Breast epithelium (tissue), 4 donors: Measurements from ENCODE around the gene GNG14. TPM values are rescaled to one million over a fixed set of nuclear protein-coding genes. Genes with fewer than 3 reads are reported as not detected.

ENCODE experiments used
- DNase-seq, 2 donors: peaks; one replicate each; pipeline ENCODE4 v3.0.0-alpha.2; 2019; ENCODE audit warnings: low spot score in 2 of 2
- H3K27ac ChIP-seq, 2 donors: fragments of 200-600 bp; sonication (generic) in 1 of 2; one replicate each; pipeline ENCODE4 v1.5.1; 2016 to 2019; ENCODE audit warnings: mild to moderate bottlenecking in 1 of 2
- H3K27me3 ChIP-seq, 2 donors: fragments of 200-600 bp; sonication (generic) in 1 of 2; one replicate each; pipeline versions ENCODE4 v1.5.1 to v1.6.0; 2017 to 2019; ENCODE audit warnings: control low read depth in 1 of 2, mild to moderate bottlenecking in 1 of 2
- H3K36me3 ChIP-seq: fragments of 200-600 bp; one replicate; pipeline ENCODE4 v1.5.1; 2019
- H3K4me1 ChIP-seq, 2 donors: fragments of 200-600 bp; sonication (generic); one replicate each; pipeline ENCODE4 v1.5.1; 2016 to 2019; ENCODE audit warnings: control low read depth in 1 of 2
- H3K4me3 ChIP-seq, 3 donors: fragments of 200-600 bp; sonication (generic); 1 replicate in 2 of 3; 2 replicates in 1 of 3; pipeline ENCODE4 v1.5.1; 2016 to 2019; ENCODE audit warnings: mild to moderate bottlenecking in 3 of 3, moderate library complexity in 2 of 3
- H3K9me3 ChIP-seq, 2 donors: fragments of 200-600 bp; sonication (generic) in 1 of 2; one replicate each; pipeline ENCODE4 v1.5.1; 2016 to 2019; ENCODE audit warnings: control low read depth in 1 of 2
- CTCF ChIP-seq, 3 donors: fragments of 450-650 bp; IDR thresholded peaks; one replicate each; pipeline ENCODE4 v1.5.1; 2016 to 2017; ENCODE audit warnings: antibody characterized with exemption in 3 of 3, mild to moderate bottlenecking in 3 of 3, moderate library complexity in 3 of 3
- POLR2A ChIP-seq: fragments of 450-650 bp; IDR thresholded peaks from one replicate; pipeline ENCODE4 v1.6.1; 2016; ENCODE audit warnings: antibody characterized with exemption, mild to moderate bottlenecking, moderate library complexity
- POLR2AphosphoS5 ChIP-seq, 3 donors: sonication (generic); formaldehyde crosslinking; IDR thresholded peaks; one replicate each; pipeline ENCODE4 v1.6.1; 2017; ENCODE audit warnings: antibody characterized with exemption in 3 of 3
- intact Hi-C: fragments of 100-400 bp; cut with DNase I; formaldehyde crosslinking; loops from one replicate; pipeline ENCODE4 v1.15.1; 2023; ENCODE audit warnings: low total_unique reads
- total RNA-seq, 3 donors: library from RNA; depleted of rRNA; stranded (reverse); fragments of >200 nt; gene quantifications; one replicate each; pipeline ENCODE4 v1.1.0, GENCODE V29; 2016

The GNG14 gene
- total RNA-seq, 3 donors from 2014 or later, result not detected

GRCh38 chr19:12669270-12670158 is 18.3 kb upstream of the GNG14 start:
- intact Hi-C loops, result no loop called here
- H3K9me3 ChIP-seq, result no peaks in the 10 kb centered on the region
- H3K27me3 ChIP-seq, result no peaks in the 10 kb centered on the region
- peak overlapping the region; percentile 89 to 97 (median 90) for H3K4me3 ChIP-seq
- H3K27ac ChIP-seq, result peak overlapping the region; percentile 96 to 97
- TF ChIP-seq POLR2AphosphoS5 (IDR thresholded peaks at IDR 0.05) (peak; percentile 61 to 87 (median 87)), POLR2A (peak; percentile 37), CTCF (IDR thresholded peaks at IDR 0.05) (no peak)
- peaks cover 13 to 22% of the 10 kb centered on the region in 2 donors for H3K4me1 ChIP-seq
- DNase-seq, result peak; percentile 73 to 79
- H3K36me3 ChIP-seq, result peaks cover 3% of the 10 kb centered on the region

- H3K36me3 ChIP-seq, result peaks cover 3% of the 10 kb centered on the region
- DNase-seq, result no peak
- intact Hi-C loops, result no loop called here
- peak overlapping the region; percentile 96 to 97 for H3K27ac ChIP-seq
- H3K4me1 ChIP-seq, result peaks cover 13 to 22% of the 10 kb centered on the region in 2 donors
- TF ChIP-seq POLR2A (no peak), CTCF (IDR thresholded peaks at IDR 0.05) (no peak), POLR2AphosphoS5 (IDR thresholded peaks at IDR 0.05) (no peak)
- H3K4me3 ChIP-seq, result peak overlapping the region; percentile 89 to 97 (median 90)
- no peaks in the 10 kb centered on the region for H3K27me3 ChIP-seq
- no peaks in the 10 kb centered on the region for H3K9me3 ChIP-seq
These were observed 17.5 kb upstream of the GNG14 start for GRCh38 chr19:12670159-12670928.

GRCh38 chr19:12672744-12673143 is 15.1 kb upstream of the GNG14 start:
- Histone ChIP-seq H3K4me1 (peaks cover 11 to 14% of the 10 kb centered on the region in 2 donors), H3K27me3 (no peaks in the 10 kb centered on the region), H3K9me3 (no peaks in the 10 kb centered on the region), H3K27ac (no peak overlapping the region), H3K4me3 (no peak overlapping the region), H3K36me3 (peaks cover 3% of the 10 kb centered on the region)
- intact Hi-C loops, result no loop called here
- DNase-seq, result no peak
- TF ChIP-seq POLR2AphosphoS5 (IDR thresholded peaks at IDR 0.05), result no peak
- no peak for TF ChIP-seq POLR2A
- no peak for TF ChIP-seq CTCF (IDR thresholded peaks at IDR 0.05)

GRCh38 chr19:12675399-12675798 is 12.4 kb upstream of the GNG14 start:
- H3K27ac ChIP-seq, result no peak overlapping the region
- H3K4me1 ChIP-seq, result peaks cover 2 to 4% of the 10 kb centered on the region in 2 donors
- H3K27me3 ChIP-seq, result no peaks in the 10 kb centered on the region
- intact Hi-C loops, result no loop called here
- DNase-seq, result no peak
- H3K9me3 ChIP-seq, result no peaks in the 10 kb centered on the region
- TF ChIP-seq CTCF (IDR thresholded peaks at IDR 0.05), result no peak
- TF ChIP-seq POLR2A, result no peak
- no peak for TF ChIP-seq POLR2AphosphoS5 (IDR thresholded peaks at IDR 0.05)
- H3K36me3 ChIP-seq, result peaks cover 3% of the 10 kb centered on the region
- H3K4me3 ChIP-seq, result no peak overlapping the region

GRCh38 chr19:12675940-12676339 is 11.9 kb upstream of the GNG14 start:
- no peak overlapping the region for H3K27ac ChIP-seq
- no peak for TF ChIP-seq CTCF (IDR thresholded peaks at IDR 0.05)
- TF ChIP-seq POLR2A, result no peak
- H3K36me3 ChIP-seq, result peaks cover 3% of the 10 kb centered on the region
- H3K9me3 ChIP-seq, result no peaks in the 10 kb centered on the region
- no peak overlapping the region for H3K4me3 ChIP-seq
- no peaks in the 10 kb centered on the region for H3K4me1 ChIP-seq
- no peaks in the 10 kb centered on the region for H3K27me3 ChIP-seq
- intact Hi-C loops, result no loop called here
- no peak for DNase-seq
